ENCODE measurements around the gene SMIM7.

SMIM7 gene

DNA sequence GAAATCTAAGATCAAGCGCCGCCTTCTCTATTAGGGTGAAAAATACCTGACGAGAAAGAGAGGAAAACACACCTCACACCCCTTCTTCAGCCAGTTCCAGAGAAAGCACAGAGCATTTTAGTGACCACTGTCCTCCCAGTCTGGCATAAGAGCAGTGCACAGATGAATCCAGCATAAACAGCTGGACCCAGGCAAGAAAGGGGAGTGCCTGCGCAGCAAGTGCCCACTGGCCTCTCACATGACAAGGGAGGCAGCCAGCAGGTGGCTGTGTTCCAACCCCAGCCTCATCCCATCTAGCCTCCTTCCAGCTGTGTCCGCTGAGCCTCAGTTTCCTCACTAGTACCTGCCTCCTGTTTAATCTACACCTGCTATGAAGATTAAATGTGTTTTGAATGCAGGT is 39.9 kb downstream of the SMIM7 start:
- TF ChIP-seq CTCF (conservative IDR thresholded peaks at IDR 0.05), result no peak
- H3K27ac ChIP-seq, result peak overlapping the region; percentile 27; the same call in 1 of the 2 replicates

DNA sequence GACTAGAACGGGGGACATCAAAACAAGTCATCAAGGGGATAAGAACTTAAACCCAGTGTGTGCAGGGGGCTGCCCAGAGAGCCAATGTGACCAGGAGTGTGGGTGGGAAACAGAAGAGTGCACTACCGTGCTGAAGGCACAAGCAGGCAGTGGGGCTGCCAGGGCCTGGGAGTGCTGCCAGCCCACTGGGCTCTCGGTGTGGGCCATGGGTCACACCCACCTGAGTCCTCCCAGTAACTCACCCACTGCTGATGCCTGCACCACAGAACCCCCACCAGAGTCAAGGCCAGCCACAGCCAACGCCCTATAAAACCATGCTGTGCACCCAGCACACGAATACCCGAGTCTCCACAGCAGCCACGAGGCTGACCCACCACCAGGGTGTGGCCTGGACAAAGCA is 40.5 kb downstream of the SMIM7 start:
- peak overlapping the region; percentile 27; the same call in 1 of the 2 replicates for H3K27ac ChIP-seq
- TF ChIP-seq CTCF (conservative IDR thresholded peaks at IDR 0.05), result no peak

GRCh38 chr19:16618248-16618647 is 41.7 kb downstream of the SMIM7 start:
- H3K27ac ChIP-seq, result no peak overlapping the region; the same call in 1 of the 2 replicates
- no peak for TF ChIP-seq CTCF (conservative IDR thresholded peaks at IDR 0.05)

- TF ChIP-seq CTCF (conservative IDR thresholded peaks at IDR 0.05), result no peak
- peak overlapping the region; percentile 72 for H3K27ac ChIP-seq
Observed at GRCh38 chr19:16615808-16616207, 44.1 kb downstream of the SMIM7 start.

- peak overlapping the region; percentile 72 for H3K27ac ChIP-seq
- TF ChIP-seq CTCF (conservative IDR thresholded peaks at IDR 0.05), result no peak
Observed at GRCh38 chr19:16614941-16615340, 45.0 kb downstream of the SMIM7 start.

- H3K27ac ChIP-seq, result peak overlapping the region; percentile 72
- no peak for TF ChIP-seq CTCF (conservative IDR thresholded peaks at IDR 0.05)
Observed at GRCh38 chr19:16613841-16614240, 46.1 kb downstream of the SMIM7 start.

DNA sequence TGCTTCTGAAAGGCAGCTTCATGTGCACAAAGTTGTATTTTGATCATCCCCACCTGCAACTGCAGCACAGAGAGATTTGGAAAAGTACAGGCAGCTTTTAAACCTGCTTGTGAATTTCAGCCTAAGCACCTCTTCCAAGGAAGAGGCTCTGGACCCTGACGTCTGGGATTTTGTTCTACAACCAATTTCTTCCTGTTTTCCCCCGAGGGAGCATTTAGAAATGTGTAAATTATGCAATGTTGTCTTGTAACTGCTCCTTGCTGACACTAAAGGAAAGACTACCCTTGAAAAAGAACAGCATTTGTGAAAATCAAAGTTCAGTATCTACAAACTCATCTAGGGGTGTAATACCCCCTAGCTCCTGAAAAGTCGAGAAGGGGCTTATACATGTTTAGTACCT is 47.3 kb downstream of the SMIM7 start:
- peak overlapping the region; percentile 72 for H3K27ac ChIP-seq
- TF ChIP-seq CTCF (conservative IDR thresholded peaks at IDR 0.05), result no peak
